Retina (tissue), 1 donor: ENCODE results near the gene CREB3L2.

Experiments
- DNase-seq: peaks from one replicate; pipeline ENCODE4 v3.0.0-alpha.2; 2016

CREB3L2 gene

GRCh38 chr7:137948845-137949330 is 53.0 kb downstream of the CREB3L2 start:
- no peak for DNase-seq

- DNase-seq = no peak
Observed at GRCh38 chr7:137948083-137948844, 53.6 kb downstream of the CREB3L2 start.

GRCh38 chr7:137947046-137947445 is 54.8 kb downstream of the CREB3L2 start:
- no peak for DNase-seq

- no peak for DNase-seq
Observed at GRCh38 chr7:137946011-137946410, 55.9 kb downstream of the CREB3L2 start.

- no peak for DNase-seq
Observed at GRCh38 chr7:137944168-137944567, 57.7 kb downstream of the CREB3L2 start.

- DNase-seq = no peak
Observed at GRCh38 chr7:137943132-137943551, 58.7 kb downstream of the CREB3L2 start.

- no peak for DNase-seq
Observed at GRCh38 chr7:137942484-137943115, 59.3 kb downstream of the CREB3L2 start.

GRCh38 chr7:137940656-137941518 is 61.0 kb downstream of the CREB3L2 start:
- DNase-seq = no peak

GRCh38 chr7:137940218-137940617 is 61.7 kb downstream of the CREB3L2 start:
- DNase-seq = no peak

GRCh38 chr7:137937202-137937560 is 64.7 kb downstream of the CREB3L2 start:
- DNase-seq = no peak

- DNase-seq = peak; percentile 29
Observed at GRCh38 chr7:137936509-137937201, 65.2 kb downstream of the CREB3L2 start.

GRCh38 chr7:137935884-137936508 is 65.9 kb downstream of the CREB3L2 start:
- no peak for DNase-seq

- no peak for DNase-seq
Observed at GRCh38 chr7:137934941-137935883, 66.7 kb downstream of the CREB3L2 start.

- DNase-seq = no peak
Observed at GRCh38 chr7:137934176-137934826, 67.6 kb downstream of the CREB3L2 start.

GRCh38 chr7:137933270-137934017 is 68.4 kb downstream of the CREB3L2 start:
- DNase-seq = no peak

GRCh38 chr7:137932881-137933269 is 69.0 kb downstream of the CREB3L2 start:
- no peak for DNase-seq

GRCh38 chr7:137931823-137932222 is 70.1 kb downstream of the CREB3L2 start:
- DNase-seq = no peak

- no peak for DNase-seq
Observed at GRCh38 chr7:137930581-137930980, 71.3 kb downstream of the CREB3L2 start.

- DNase-seq = no peak
Observed at GRCh38 chr7:137928626-137929025, 73.3 kb downstream of the CREB3L2 start.

GRCh38 chr7:137927386-137927785 is 74.5 kb downstream of the CREB3L2 start:
- DNase-seq = no peak
